Measurements from ENCODE around the gene SCAPER. TPM values are rescaled to one million over a fixed set of nuclear protein-coding genes. Genes with fewer than 3 reads are reported as not detected.

Gene SCAPER
- total RNA-seq, 2 experiments from 2014 or later = 20.4 to 29.5 TPM

- Mint-ChIP-seq H3K4me3 (no peak overlapping the region), H3K9me3 (ENCODE audit: low read depth) (no peaks in the 10 kb centered on the region), H3K36me3 (no peaks in the 10 kb centered on the region), H3K4me1 (no peaks in the 10 kb centered on the region), H3K27ac (no peak overlapping the region), H3K27me3 (no peaks in the 10 kb centered on the region)
- no peak for ATAC-seq
- DNase-seq = no peak
- CTCF ChIA-PET = no interaction called here
Measured at GRCh38 chr15:76360416-76360815, 544.7 kb downstream of the SCAPER start.

GRCh38 chr15:76359152-76359551 is 546.0 kb downstream of the SCAPER start:
- Mint-ChIP-seq H3K9me3 (ENCODE audit: low read depth) (no peaks in the 10 kb centered on the region), H3K36me3 (no peaks in the 10 kb centered on the region), H3K27me3 (no peaks in the 10 kb centered on the region), H3K4me1 (no peaks in the 10 kb centered on the region), H3K27ac (no peak overlapping the region), H3K4me3 (no peak overlapping the region)
- no peak for DNase-seq
- no peak for ATAC-seq
- CTCF ChIA-PET = no interaction called here

- Mint-ChIP-seq H3K4me3 (no peak overlapping the region), H3K9me3 (ENCODE audit: low read depth) (no peaks in the 10 kb centered on the region), H3K27me3 (no peaks in the 10 kb centered on the region), H3K4me1 (no peaks in the 10 kb centered on the region), H3K27ac (no peak overlapping the region), H3K36me3 (no peaks in the 10 kb centered on the region)
- DNase-seq (no peak), ATAC-seq (no peak)
- CTCF ChIA-PET = no interaction called here
Measured at GRCh38 chr15:76358453-76358852, 546.7 kb downstream of the SCAPER start.

- H3K4me1 Mint-ChIP-seq = no peaks in the 10 kb centered on the region
- H3K27me3 Mint-ChIP-seq = no peaks in the 10 kb centered on the region
- H3K9me3 Mint-ChIP-seq (ENCODE audit: low read depth) = no peaks in the 10 kb centered on the region
- no peaks in the 10 kb centered on the region for H3K36me3 Mint-ChIP-seq
- no peak overlapping the region for H3K4me3 Mint-ChIP-seq
- DNase-seq (no peak), ATAC-seq (no peak)
- no peak overlapping the region for H3K27ac Mint-ChIP-seq
- CTCF ChIA-PET = interaction anchor here (1.4 kb wide), 1 partner anchor 10 kb away, joined by 3 read pairs; no protein-coding TSS in a partner anchor
Measured at GRCh38 chr15:76354823-76355440, 550.2 kb downstream of the SCAPER start.

GRCh38 chr15:76353903-76354302 is 551.2 kb downstream of the SCAPER start:
- H3K27me3 Mint-ChIP-seq = peaks cover 5% of the 10 kb centered on the region
- no peak overlapping the region for H3K4me3 Mint-ChIP-seq
- H3K9me3 Mint-ChIP-seq (ENCODE audit: low read depth) = no peaks in the 10 kb centered on the region
- no peak for ATAC-seq
- no peak for DNase-seq
- no peak overlapping the region for H3K27ac Mint-ChIP-seq
- H3K36me3 Mint-ChIP-seq = no peaks in the 10 kb centered on the region
- CTCF ChIA-PET = no interaction called here
- no peaks in the 10 kb centered on the region for H3K4me1 Mint-ChIP-seq

- CTCF ChIA-PET = interaction anchor here (2.1 kb wide), 1 partner anchor 16 kb away, joined by 4 read pairs; the partner anchor contains the start of gene ISL2
- Mint-ChIP-seq H3K4me1 (no peaks in the 10 kb centered on the region), H3K27me3 (peaks cover 8% of the 10 kb centered on the region)
Measured at GRCh38 chr15:76353023-76353577, 552.0 kb downstream of the SCAPER start.

GRCh38 chr15:76349301-76350070 is 555.7 kb downstream of the SCAPER start:
- Mint-ChIP-seq H3K4me1 (peaks cover 13% of the 10 kb centered on the region), H3K36me3 (peaks cover 6% of the 10 kb centered on the region), H3K27me3 (peaks cover 35% of the 10 kb centered on the region), H3K27ac (no peak overlapping the region), H3K9me3 (ENCODE audit: low read depth) (no peaks in the 10 kb centered on the region), H3K4me3 (no peak overlapping the region)
- no peak for ATAC-seq
- DNase-seq = no peak
- CTCF ChIA-PET = interaction anchor here (0.7 to 1.5 kb wide), 3 partner anchors 13 to 1085 kb away, joined by 3 to 4 read pairs (median 3); partner anchors contain the start of gene ISL2

More at GRCh38 chr15:76353023-76353577, 552.0 kb downstream of the SCAPER start:
- no peak overlapping the region for H3K27ac Mint-ChIP-seq
- no peak overlapping the region for H3K4me3 Mint-ChIP-seq
- ATAC-seq (no peak), DNase-seq (no peak)
- H3K36me3 Mint-ChIP-seq = peaks cover 2% of the 10 kb centered on the region
- H3K9me3 Mint-ChIP-seq (ENCODE audit: low read depth) = no peaks in the 10 kb centered on the region

- Mint-ChIP-seq H3K36me3 (peaks cover 9% of the 10 kb centered on the region), H3K4me3 (no peak overlapping the region), H3K4me1 (peaks cover 17% of the 10 kb centered on the region), H3K9me3 (ENCODE audit: low read depth) (no peaks in the 10 kb centered on the region), H3K27me3 (peaks cover 53% of the 10 kb centered on the region), H3K27ac (no peak overlapping the region)
- DNase-seq (no peak), ATAC-seq (no peak)
- CTCF ChIA-PET = no interaction called here
Measured at GRCh38 chr15:76347482-76348055, 557.6 kb downstream of the SCAPER start.

GRCh38 chr15:76346669-76347481 is 558.3 kb downstream of the SCAPER start:
- Mint-ChIP-seq H3K4me1 (peaks cover 20% of the 10 kb centered on the region), H3K27me3 (peaks cover 57% of the 10 kb centered on the region), H3K36me3 (peaks cover 13% of the 10 kb centered on the region), H3K4me3 (no peak overlapping the region), H3K27ac (no peak overlapping the region), H3K9me3 (ENCODE audit: low read depth) (no peaks in the 10 kb centered on the region)
- no peak for DNase-seq
- CTCF ChIA-PET = no interaction called here
- ATAC-seq = peak; percentile 22

- CTCF ChIA-PET = interaction anchor here (2.5 kb wide), 1 partner anchor 12 kb away, joined by 7 read pairs; no protein-coding TSS in a partner anchor
- Mint-ChIP-seq H3K27me3 (peaks cover 63% of the 10 kb centered on the region), H3K9me3 (ENCODE audit: low read depth) (no peaks in the 10 kb centered on the region), H3K27ac (no peak overlapping the region), H3K4me1 (peaks cover 25% of the 10 kb centered on the region), H3K4me3 (peak overlapping the region; percentile 10), H3K36me3 (peaks cover 18% of the 10 kb centered on the region)
- ATAC-seq = peak; percentile 56
- DNase-seq = no peak
Measured at GRCh38 chr15:76345880-76346668, 559.1 kb downstream of the SCAPER start.

GRCh38 chr15:76345583-76345879 is 559.6 kb downstream of the SCAPER start:
- peaks cover 68% of the 10 kb centered on the region for H3K27me3 Mint-ChIP-seq
- DNase-seq (no peak), ATAC-seq (no peak)
- H3K9me3 Mint-ChIP-seq (ENCODE audit: low read depth) = no peaks in the 10 kb centered on the region
- H3K36me3 Mint-ChIP-seq = peaks cover 18% of the 10 kb centered on the region
- H3K4me3 Mint-ChIP-seq = peak overlapping the region; percentile 10
- H3K4me1 Mint-ChIP-seq = peaks cover 30% of the 10 kb centered on the region
- no peak overlapping the region for H3K27ac Mint-ChIP-seq
- CTCF ChIA-PET = interaction anchor here (1.3 to 2.5 kb wide), 2 partner anchors 11 to 15 kb away, joined by 5 to 7 read pairs; no protein-coding TSS in a partner anchor

GRCh38 chr15:76344893-76345582 is 560.1 kb downstream of the SCAPER start:
- ATAC-seq (no peak), DNase-seq (no peak)
- no peak overlapping the region for H3K27ac Mint-ChIP-seq
- peaks cover 34% of the 10 kb centered on the region for H3K4me1 Mint-ChIP-seq
- CTCF ChIA-PET = interaction anchor here (1.3 to 2.5 kb wide), 3 partner anchors 9 to 15 kb away, joined by 5 to 7 read pairs (median 5); partner anchors contain the start of gene ISL2
- H3K36me3 Mint-ChIP-seq = peaks cover 18% of the 10 kb centered on the region
- no peaks in the 10 kb centered on the region for H3K9me3 Mint-ChIP-seq (ENCODE audit: low read depth)
- H3K4me3 Mint-ChIP-seq = peak overlapping the region; percentile 10
- peaks cover 73% of the 10 kb centered on the region for H3K27me3 Mint-ChIP-seq

Data from activated CD8-positive, alpha-beta memory T cell treated with anti-CD3 and anti-CD28 coated beads, Interleukin-2, amount 10 ng/mL, durations not matched to agents 7 days and 5 days (primary cell).